HEK293T (cell line): ENCODE measurements around the gene ARL8A.

ENCODE experiments used
- ARNT ChIP-seq: fragments of 450-650 bp; IDR thresholded peaks from 2 replicates; pipeline ENCODE4 v1.6.1; 2017; ENCODE audit warnings: mild to moderate bottlenecking
- BHLHE40 ChIP-seq: fragments of 450-650 bp; IDR thresholded peaks from 2 replicates; pipeline ENCODE4 v1.6.1; 2016; ENCODE audit warnings: mild to moderate bottlenecking, moderate library complexity, borderline replicate concordance
- CTBP1 ChIP-seq: fragments of 450-650 bp; IDR thresholded peaks from 2 replicates; pipeline ENCODE4 v1.6.1; 2016; ENCODE audit warnings: borderline replicate concordance
- ELF4 ChIP-seq: fragments of 450-650 bp; IDR thresholded peaks from 2 replicates; pipeline ENCODE4 v1.6.1; 2017; ENCODE audit warnings: antibody characterized with exemption
- FOXA1 ChIP-seq: fragments of 450-650 bp; IDR thresholded peaks from 2 replicates; pipeline ENCODE4 v1.6.1; 2016; ENCODE audit warnings: mild to moderate bottlenecking
- FOXM1 ChIP-seq: fragments of 450-650 bp; IDR thresholded peaks from 2 replicates; pipeline ENCODE4 v1.6.1; 2017; ENCODE audit warnings: mild to moderate bottlenecking, borderline replicate concordance
- HDGF ChIP-seq: fragments of 450-650 bp; IDR thresholded peaks from 2 replicates; pipeline ENCODE4 v1.6.1; 2017; ENCODE audit warnings: antibody characterized with exemption, borderline replicate concordance
- LEF1 ChIP-seq: fragments of 450-650 bp; IDR thresholded peaks from 2 replicates; pipeline ENCODE4 v1.6.1; 2017; ENCODE audit warnings: mild to moderate bottlenecking, borderline replicate concordance
- NFRKB ChIP-seq: fragments of 450-650 bp; IDR thresholded peaks from 2 replicates; pipeline ENCODE4 v1.6.1; 2016; ENCODE audit warnings: mild to moderate bottlenecking, moderate library complexity
- PKNOX1 ChIP-seq: fragments of 450-650 bp; IDR thresholded peaks from 2 replicates; pipeline ENCODE4 v1.6.1; 2016
- TARDBP ChIP-seq: fragments of 450-650 bp; IDR thresholded peaks from 2 replicates; pipeline ENCODE4 v1.6.1; 2016

GRCh38 chr1:202117898-202118371 lies 26.6 kb downstream of the ARL8A start:
- TF ChIP-seq ELF4 (no peak), CTBP1 (no peak), LEF1 (no peak), NFRKB (no peak), FOXM1 (no peak), FOXA1 (no peak), HDGF (no peak), BHLHE40 (no peak), ARNT (no peak), PKNOX1 (no peak), TARDBP (no peak)
